ENCODE data around the gene CXXC1. TPM values are rescaled to one million over a fixed set of nuclear protein-coding genes. Genes with fewer than 3 reads are reported as not detected.

CXXC1 gene
- total and polyA plus RNA-seq, 7 donors: 27.0 to 83.2 (median 49.0) TPM

DNA sequence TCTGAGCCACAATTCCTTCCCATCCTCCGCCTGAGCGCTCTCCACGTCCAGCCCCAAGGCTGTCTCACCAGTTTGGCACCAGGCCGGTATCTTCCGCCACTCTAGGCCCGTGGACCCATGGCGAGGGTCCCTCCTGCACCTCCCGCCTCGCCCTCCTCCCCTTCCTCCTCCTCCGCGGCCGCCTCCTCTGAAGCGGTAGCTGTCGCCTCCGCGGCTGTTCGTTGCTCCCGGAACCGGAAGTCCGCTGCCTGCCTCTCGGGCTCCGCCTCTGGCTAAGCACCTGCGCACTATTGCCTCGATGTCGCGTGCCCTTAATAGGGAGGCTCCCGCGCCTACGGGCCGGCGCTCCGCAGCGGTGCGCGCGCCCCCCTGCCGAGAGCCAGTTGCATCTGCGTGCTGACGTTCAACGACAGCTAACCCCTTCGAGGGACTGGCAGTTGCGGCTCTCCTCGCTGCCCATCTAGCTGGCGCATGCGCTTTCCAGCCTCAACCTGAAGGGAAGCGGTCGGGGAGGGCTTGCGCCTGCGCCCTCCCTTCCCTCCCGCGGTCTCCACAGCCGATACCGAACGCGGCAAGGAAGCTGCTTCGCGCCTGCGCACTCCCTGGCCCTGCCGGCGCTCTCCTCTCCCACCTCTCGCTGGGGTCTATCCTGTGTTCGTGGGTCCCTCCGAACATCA is 6.1 kb downstream of the CXXC1 start, which contains the start of gene MBD1:
Gene MBD1 (minus strand): TSS at position 229 of the 677 bp plus-strand sequence. CDS start 1,531 bp downstream, outside the sequence.
- H3K4me3 ChIP-seq: peak within 1 kb of the TSS; percentile 74 to 99 (median 92)
- intact Hi-C loops (cut with DNase I): loop anchor here (2.0 to 10.0 kb wide), 7 partner anchors 15 to 1737 kb away; partner anchors contain the start of genes CFAP53, MEX3C, RPL17 and SKA1
- H3K9me3 ChIP-seq: no peaks in the 10 kb centered on the region
- DNase-seq: peak; percentile 99
- H3K36me3 ChIP-seq: peaks cover 7 to 66% (median 16%) of the 10 kb centered on the region in 4 donors
- H3K27me3 ChIP-seq: no peaks in the 10 kb centered on the region
- peak within 1 kb of the TSS; percentile 93 to 96 (median 94) for H3K27ac ChIP-seq
- TF ChIP-seq CTCF (IDR thresholded peaks at IDR 0.05) (peak in 2 of 4 experiments; percentile 12 to 20), POLR2AphosphoS5 (IDR thresholded peaks at IDR 0.05) (peak; percentile 97 to 98 (median 98)), POLR2A (IDR thresholded peaks at IDR 0.05) (peak; percentile 91), EP300 (IDR thresholded peaks at IDR 0.05) (no peak)
- H3K4me1 ChIP-seq: peaks cover 0 to 34% (median 29%) of the 10 kb centered on the region in 4 donors
- 0% methylated on average over 63 of the region's 63 CpGs for WGBS, 2 donors

DNA sequence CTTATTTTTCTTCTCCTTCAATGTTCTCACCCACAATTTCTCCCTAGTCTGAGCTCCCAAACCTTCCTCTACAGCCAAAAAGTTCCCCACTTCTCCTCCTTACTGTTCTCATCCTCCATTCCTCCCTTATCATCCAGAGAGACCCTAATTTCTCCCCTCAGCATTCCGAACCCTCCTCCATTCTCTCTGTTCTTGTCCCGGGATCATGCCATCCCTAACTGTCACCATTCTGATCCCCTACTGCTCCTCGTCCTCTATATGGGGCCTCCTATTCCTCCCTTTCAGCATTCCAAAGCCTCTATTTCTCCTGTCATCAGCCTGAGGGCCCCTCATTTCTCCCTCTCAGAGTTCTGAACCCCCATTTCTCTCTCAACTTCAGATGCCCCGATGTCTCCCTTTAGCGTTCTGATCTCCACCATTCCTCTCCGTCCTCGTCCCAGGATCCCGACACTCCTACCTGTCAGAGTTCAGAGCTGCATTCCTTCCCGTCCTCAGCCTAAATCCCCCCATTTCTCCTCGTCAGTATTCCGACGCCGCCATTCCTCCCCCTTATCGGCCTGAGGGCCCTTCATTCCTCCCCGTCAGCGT is 6.7 kb downstream of the CXXC1 start:
- TF ChIP-seq POLR2AphosphoS5 (IDR thresholded peaks at IDR 0.05) (no peak), CTCF (IDR thresholded peaks at IDR 0.05) (no peak), POLR2A (IDR thresholded peaks at IDR 0.05) (no peak)
- H3K27ac ChIP-seq: peak overlapping the region; percentile 93 to 96 (median 94)
- no peaks in the 10 kb centered on the region for H3K27me3 ChIP-seq
- no peak for DNase-seq
- 1 to 2% methylated on average over 16 of the region's 16 CpGs for WGBS, 2 donors
- H3K4me1 ChIP-seq: peaks cover 0 to 32% (median 28%) of the 10 kb centered on the region in 4 donors
- intact Hi-C loops (cut with DNase I): loop anchor here (2.0 to 10.0 kb wide), 7 partner anchors 14 to 1736 kb away; partner anchors contain the start of genes CFAP53, MEX3C, RPL17 and SKA1
- peak overlapping the region; percentile 74 to 99 (median 92) for H3K4me3 ChIP-seq
- no peaks in the 10 kb centered on the region for H3K9me3 ChIP-seq
- H3K36me3 ChIP-seq: peaks cover 13 to 70% (median 23%) of the 10 kb centered on the region in 4 donors

DNA sequence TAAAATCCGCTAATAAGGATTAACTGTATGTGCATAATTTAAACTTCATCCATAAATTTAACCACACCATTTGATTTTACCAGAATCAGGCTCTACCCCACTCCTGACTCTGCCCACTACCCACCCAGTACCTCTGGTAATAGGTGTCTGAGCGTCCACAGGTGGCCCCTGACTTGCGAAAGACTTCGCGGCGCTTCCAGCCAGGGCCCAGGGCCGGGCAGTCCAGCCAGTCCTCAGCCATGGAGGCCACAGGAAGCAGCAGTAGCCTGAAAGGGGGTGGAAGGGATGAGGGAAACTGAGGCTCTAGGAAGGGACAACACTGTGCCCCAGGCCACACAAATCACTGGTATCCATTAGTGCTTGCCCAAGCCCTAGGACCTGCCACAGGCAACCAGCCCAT is 7.7 kb downstream of the CXXC1 start:
- no peaks in the 10 kb centered on the region for H3K27me3 ChIP-seq
- H3K27ac ChIP-seq: no peak overlapping the region
- peaks cover 0 to 32% (median 28%) of the 10 kb centered on the region in 4 donors for H3K4me1 ChIP-seq
- H3K4me3 ChIP-seq: peak overlapping the region in 1 of 4 donors; percentile 74
- DNase-seq: no peak
- H3K36me3 ChIP-seq: peaks cover 23 to 70% (median 33%) of the 10 kb centered on the region in 4 donors
- TF ChIP-seq CTCF (IDR thresholded peaks at IDR 0.05) (no peak), POLR2AphosphoS5 (IDR thresholded peaks at IDR 0.05) (no peak), POLR2A (IDR thresholded peaks at IDR 0.05) (no peak), EP300 (IDR thresholded peaks at IDR 0.05) (no peak)
- 96% methylated on average over 7 of the region's 7 CpGs for WGBS, 2 donors
- intact Hi-C loops (cut with DNase I): loop anchor here (2.0 to 10.0 kb wide), 7 partner anchors 13 to 1735 kb away; partner anchors contain the start of genes CFAP53, MEX3C, RPL17 and SKA1
- no peaks in the 10 kb centered on the region for H3K9me3 ChIP-seq

DNA sequence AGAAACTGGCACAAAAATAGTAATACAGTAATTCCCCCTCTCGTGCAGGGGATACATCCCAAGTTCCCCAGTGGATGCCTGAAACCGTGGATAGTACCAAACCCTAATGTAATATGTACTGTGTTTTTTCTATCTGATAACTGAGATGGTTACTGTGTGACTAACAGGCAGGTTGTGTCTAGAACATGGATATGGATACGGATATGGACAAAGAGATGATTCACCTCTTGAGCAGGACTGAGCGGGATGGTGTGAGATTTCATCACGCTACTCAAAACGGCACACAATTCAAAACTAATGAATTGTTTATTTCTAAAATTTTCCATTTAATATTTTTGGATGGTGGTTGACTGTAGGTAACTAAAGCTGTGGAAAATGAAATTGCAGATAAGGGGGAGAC is 9.6 kb downstream of the CXXC1 start:
- no peak for DNase-seq
- Histone ChIP-seq H3K36me3 (peaks cover 36 to 70% (median 46%) of the 10 kb centered on the region in 4 donors), H3K27ac (no peak overlapping the region), H3K9me3 (no peaks in the 10 kb centered on the region), H3K27me3 (no peaks in the 10 kb centered on the region), H3K4me1 (peaks cover 0 to 32% (median 28%) of the 10 kb centered on the region in 4 donors), H3K4me3 (no peak overlapping the region)
- 93% methylated on average over 6 of the region's 6 CpGs for WGBS, 2 donors
- TF ChIP-seq POLR2AphosphoS5 (IDR thresholded peaks at IDR 0.05) (no peak), EP300 (IDR thresholded peaks at IDR 0.05) (no peak), POLR2A (IDR thresholded peaks at IDR 0.05) (no peak), CTCF (IDR thresholded peaks at IDR 0.05) (no peak)
- intact Hi-C loops (cut with DNase I): no loop called here

Data from sigmoid colon (tissue), 7 donors.